Measurements from ENCODE around the gene DUSP18. TPM values are rescaled to one million over a fixed set of nuclear protein-coding genes. Genes with fewer than 3 reads are reported as not detected.

The DUSP18 gene
- total and polyA plus RNA-seq, 2 of the 13 experiments (the other 11 are each of a cell fraction or from before 2014, with no cell fraction given): 1.4 to 2.3 TPM

DNA sequence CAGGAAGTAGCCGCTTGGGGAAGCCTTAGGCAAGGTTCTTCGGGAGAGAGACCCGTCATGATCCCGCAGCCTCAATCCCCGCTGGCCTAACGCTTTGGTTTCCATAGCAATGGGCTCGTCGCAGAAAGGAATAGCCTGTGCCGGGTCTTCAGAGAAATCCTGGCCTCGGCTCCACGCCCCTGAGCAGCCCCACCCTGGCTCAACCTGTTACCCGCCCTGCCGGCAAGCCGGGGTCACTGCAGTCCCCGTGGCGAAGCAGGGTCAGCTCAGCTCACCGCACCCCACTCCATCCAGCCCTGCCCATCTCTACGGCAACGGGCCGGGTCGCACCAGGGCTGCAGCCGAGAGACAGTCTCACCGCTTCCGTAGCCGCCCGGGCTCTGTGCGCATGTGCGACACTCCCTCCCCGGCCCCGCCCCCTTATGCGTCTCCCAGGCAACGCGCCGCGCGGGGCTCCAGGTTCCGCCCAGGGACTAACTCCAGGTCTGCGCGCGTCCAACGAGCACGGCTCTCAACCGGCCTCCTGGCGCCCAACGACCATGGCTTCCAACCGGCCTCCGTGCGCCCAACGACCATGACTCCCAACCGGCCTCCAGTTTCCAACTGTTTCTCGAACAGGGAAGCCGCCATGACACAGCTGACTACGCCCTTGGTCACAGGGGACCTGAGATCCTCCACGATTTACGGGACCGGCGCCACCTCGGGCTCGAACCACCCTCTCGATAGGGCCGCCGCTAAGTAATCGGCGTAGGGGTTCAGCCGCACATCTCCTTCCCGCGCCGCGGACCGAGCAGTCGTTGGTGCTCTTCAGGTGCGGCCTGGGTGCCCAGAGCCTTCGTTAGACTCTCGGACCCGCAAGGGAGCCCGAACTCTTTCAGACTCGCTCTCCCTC is at the start of gene DUSP18 (continued):
- TF ChIP-seq ZNF44 (CRISPR knock-in tag; IDR thresholded peaks at IDR 0.05) (0 out of 2 replicates have a peak, but pooled peaks have one; percentile 71), PHF8 (CRISPR knock-in tag; IDR thresholded peaks at IDR 0.05) (0 out of 2 replicates have a peak, but pooled peaks have one; percentile 30), SAP130 (CRISPR knock-in tag; IDR thresholded peaks at IDR 0.05; ENCODE audit: low read depth) (peak; percentile 92), ZNF446 (CRISPR knock-in tag; IDR thresholded peaks at IDR 0.05) (no peak), ZNF543 (CRISPR knock-in tag; IDR thresholded peaks at IDR 0.05) (no peak), TBX2 (CRISPR knock-in tag; IDR thresholded peaks at IDR 0.05; ENCODE audit: borderline replicate concordance) (peak; percentile 28; the same call in 1 of the 2 replicates), REXO4 (CRISPR knock-in tag; IDR thresholded peaks at IDR 0.05; ENCODE audit: borderline replicate concordance) (no peak), ZNF354B (CRISPR knock-in tag; IDR thresholded peaks at IDR 0.05) (no peak), ZNF598 (CRISPR knock-in tag; IDR thresholded peaks at IDR 0.05; ENCODE audit: borderline replicate concordance) (0 out of 2 replicates have a peak, but pooled peaks have one; percentile 23), HDAC2 (CRISPR knock-in tag; IDR thresholded peaks at IDR 0.05) (0 out of 2 replicates have a peak, but pooled peaks have one; percentile 25), RAD21 (CRISPR knock-in tag; IDR thresholded peaks at IDR 0.05) (0 out of 2 replicates have a peak, but pooled peaks have one; percentile 19), ZNF207 (IDR thresholded peaks at IDR 0.05; ENCODE audit: borderline replicate concordance) (no peak), ZNF776 (CRISPR knock-in tag; IDR thresholded peaks at IDR 0.05) (0 out of 2 replicates have a peak, but pooled peaks have one; percentile 14), RFX3 (CRISPR knock-in tag; IDR thresholded peaks at IDR 0.05) (peak; percentile 91), FOXJ3 (CRISPR knock-in tag; IDR thresholded peaks at IDR 0.05; ENCODE audit: borderline replicate concordance) (no peak)
- TF ChIP-seq, protein P1, sequence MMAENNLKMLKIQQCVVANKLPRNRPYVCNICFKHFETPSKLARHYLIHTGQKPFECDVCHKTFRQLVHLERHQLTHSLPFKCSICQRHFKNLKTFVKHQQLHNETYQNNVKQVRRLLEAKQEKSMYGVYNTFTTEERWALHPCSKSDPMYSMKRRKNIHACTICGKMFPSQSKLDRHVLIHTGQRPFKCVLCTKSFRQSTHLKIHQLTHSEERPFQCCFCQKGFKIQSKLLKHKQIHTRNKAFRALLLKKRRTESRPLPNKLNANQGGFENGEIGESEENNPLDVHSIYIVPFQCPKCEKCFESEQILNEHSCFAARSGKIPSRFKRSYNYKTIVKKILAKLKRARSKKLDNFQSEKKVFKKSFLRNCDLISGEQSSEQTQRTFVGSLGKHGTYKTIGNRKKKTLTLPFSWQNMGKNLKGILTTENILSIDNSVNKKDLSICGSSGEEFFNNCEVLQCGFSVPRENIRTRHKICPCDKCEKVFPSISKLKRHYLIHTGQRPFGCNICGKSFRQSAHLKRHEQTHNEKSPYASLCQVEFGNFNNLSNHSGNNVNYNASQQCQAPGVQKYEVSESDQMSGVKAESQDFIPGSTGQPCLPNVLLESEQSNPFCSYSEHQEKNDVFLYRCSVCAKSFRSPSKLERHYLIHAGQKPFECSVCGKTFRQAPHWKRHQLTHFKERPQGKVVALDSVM (CRISPR knock-in tag; IDR thresholded peaks at IDR 0.05): peak; percentile 78; the same call in 1 of the 2 replicates
- TF ChIP-seq, protein P2, sequence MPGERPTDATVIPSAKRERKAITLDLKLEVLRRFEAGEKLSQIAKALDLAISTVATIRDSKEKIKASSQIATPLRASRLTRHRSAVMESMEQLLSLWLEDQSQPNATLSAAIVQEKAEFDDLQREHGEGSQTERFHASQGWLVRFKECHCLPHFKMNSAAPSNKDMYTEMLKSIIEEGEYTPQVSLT (CRISPR knock-in tag; IDR thresholded peaks at IDR 0.05; ENCODE audit: borderline replicate concordance, low read depth): no peak
- TF ChIP-seq, protein P3, sequence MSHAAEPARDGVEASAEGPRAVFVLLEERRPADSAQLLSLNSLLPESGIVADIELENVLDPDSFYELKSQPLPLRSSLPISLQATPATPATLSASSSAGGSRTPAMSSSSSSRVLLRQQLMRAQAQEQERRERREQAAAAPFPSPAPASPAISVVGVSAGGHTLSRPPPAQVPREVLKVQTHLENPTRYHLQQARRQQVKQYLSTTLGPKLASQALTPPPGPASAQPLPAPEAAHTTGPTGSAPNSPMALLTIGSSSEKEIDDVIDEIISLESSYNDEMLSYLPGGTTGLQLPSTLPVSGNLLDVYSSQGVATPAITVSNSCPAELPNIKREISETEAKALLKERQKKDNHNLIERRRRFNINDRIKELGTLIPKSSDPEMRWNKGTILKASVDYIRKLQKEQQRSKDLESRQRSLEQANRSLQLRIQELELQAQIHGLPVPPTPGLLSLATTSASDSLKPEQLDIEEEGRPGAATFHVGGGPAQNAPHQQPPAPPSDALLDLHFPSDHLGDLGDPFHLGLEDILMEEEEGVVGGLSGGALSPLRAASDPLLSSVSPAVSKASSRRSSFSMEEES (CRISPR knock-in tag; IDR thresholded peaks at IDR 0.05): 0 out of 2 replicates have a peak, but pooled peaks have one; percentile 11
- TF ChIP-seq, protein P4, sequence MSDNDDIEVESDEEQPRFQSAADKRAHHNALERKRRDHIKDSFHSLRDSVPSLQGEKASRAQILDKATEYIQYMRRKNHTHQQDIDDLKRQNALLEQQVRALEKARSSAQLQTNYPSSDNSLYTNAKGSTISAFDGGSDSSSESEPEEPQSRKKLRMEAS (IDR thresholded peaks at IDR 0.05): 0 out of 2 replicates have a peak, but pooled peaks have one; percentile 20
- TF ChIP-seq, protein P5, sequence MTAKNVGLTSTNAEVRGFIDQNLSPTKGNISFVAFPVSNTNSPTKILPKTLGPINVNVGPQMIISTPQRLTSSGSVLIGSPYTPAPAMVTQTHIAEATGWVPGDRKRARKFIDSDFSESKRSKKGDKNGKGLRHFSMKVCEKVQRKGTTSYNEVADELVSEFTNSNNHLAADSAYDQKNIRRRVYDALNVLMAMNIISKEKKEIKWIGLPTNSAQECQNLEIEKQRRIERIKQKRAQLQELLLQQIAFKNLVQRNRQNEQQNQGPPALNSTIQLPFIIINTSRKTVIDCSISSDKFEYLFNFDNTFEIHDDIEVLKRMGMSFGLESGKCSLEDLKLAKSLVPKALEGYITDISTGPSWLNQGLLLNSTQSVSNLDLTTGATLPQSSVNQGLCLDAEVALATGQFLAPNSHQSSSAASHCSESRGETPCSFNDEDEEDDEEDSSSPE (CRISPR knock-in tag; IDR thresholded peaks at IDR 0.05): no peak
